RWPE2 (cell line): Measurements from ENCODE around the gene ABCA8.

Experiments
- ATAC-seq: fragments of 200-7000 bp; cut with Tn5 transposase; 3 replicates; pipeline ENCODE4 v1.9.1; 2021; ENCODE audit warnings: low read depth
- DNase-seq: peaks from one replicate; pipeline ENCODE4 v3.0.0-alpha.2; 2020; ENCODE audit warnings: low spot score
- H3K27ac ChIP-seq: fragments of 450-650 bp; 2 replicates; pipeline ENCODE4 v1.5.1; 2017; ENCODE audit warnings: mild to moderate bottlenecking; ENCODE audit not compliant: poor library complexity, severe bottlenecking
- H3K27me3 ChIP-seq: fragments of 250-450 bp; sonication (Bioruptor Pico); 2 replicates; pipeline ENCODE4 v1.5.1; 2021; ENCODE audit warnings: mild to moderate bottlenecking, moderate library complexity; ENCODE audit not compliant: insufficient read depth, poor library complexity, severe bottlenecking
- H3K36me3 ChIP-seq: fragments of 250-450 bp; sonication (Bioruptor Pico); 2 replicates; pipeline ENCODE4 v1.5.1; 2020; ENCODE audit warnings: low read depth, mild to moderate bottlenecking, moderate library complexity
- H3K4me1 ChIP-seq: fragments of 250-450 bp; sonication (Bioruptor Pico); 2 replicates; pipeline ENCODE4 v1.5.1; 2021; ENCODE audit warnings: mild to moderate bottlenecking, moderate library complexity; ENCODE audit not compliant: insufficient read depth, poor library complexity, severe bottlenecking
- H3K4me3 ChIP-seq: fragments of 250-450 bp; sonication (Bioruptor Pico); 2 replicates; pipeline ENCODE4 v1.5.1; 2021; ENCODE audit warnings: mild to moderate bottlenecking, moderate library complexity; ENCODE audit not compliant: severe bottlenecking
- H3K9me3 ChIP-seq: fragments of 250-450 bp; sonication (Bioruptor Pico); 2 replicates; pipeline ENCODE4 v1.5.1; 2021; ENCODE audit warnings: mild to moderate bottlenecking, moderate library complexity; ENCODE audit not compliant: severe bottlenecking
- CTCF ChIP-seq: fragments of 450-650 bp; IDR thresholded peaks from one replicate; pipeline ENCODE4 v1.5.1; 2017; ENCODE audit warnings: mild to moderate bottlenecking, moderate library complexity; ENCODE audit not compliant: poor library complexity, severe bottlenecking

Gene ABCA8

GRCh38 chr17:68843522-68843921 lies 111.7 kb downstream of the ABCA8 start:
- no peak for TF ChIP-seq CTCF
- ATAC-seq, result no peak
- no peaks in the 10 kb centered on the region for H3K9me3 ChIP-seq
- H3K27ac ChIP-seq, result no peak overlapping the region
- no peak overlapping the region for H3K4me3 ChIP-seq
- H3K36me3 ChIP-seq, result no peaks in the 10 kb centered on the region
- H3K4me1 ChIP-seq, result no peaks in the 10 kb centered on the region
- DNase-seq, result no peak
- H3K27me3 ChIP-seq, result no peaks in the 10 kb centered on the region

DNA sequence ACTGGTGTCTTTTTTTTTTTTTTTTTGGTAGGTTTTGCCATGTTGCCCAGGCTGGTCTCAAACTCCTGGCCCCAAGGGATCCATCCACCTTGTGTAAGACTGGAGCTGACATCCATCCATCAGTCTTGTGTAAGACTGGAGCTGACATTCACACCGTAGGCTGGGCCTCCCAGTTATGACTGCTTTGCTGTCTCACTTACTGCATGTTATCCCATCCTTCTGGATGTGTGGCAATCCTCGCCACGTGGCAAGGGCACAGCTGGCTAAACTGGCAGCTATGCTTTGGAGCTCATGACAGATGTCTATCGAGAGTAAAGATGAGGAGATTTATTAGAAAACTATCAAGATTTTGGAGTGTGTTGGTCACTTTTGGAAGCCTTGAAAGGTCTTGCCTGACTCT lies 115.1 kb downstream of the ABCA8 start:
- H3K9me3 ChIP-seq, result no peaks in the 10 kb centered on the region
- no peak overlapping the region for H3K27ac ChIP-seq
- H3K36me3 ChIP-seq, result no peaks in the 10 kb centered on the region
- TF ChIP-seq CTCF, result no peak
- peaks cover 3% of the 10 kb centered on the region for H3K4me1 ChIP-seq
- ATAC-seq, result no peak
- no peak overlapping the region for H3K4me3 ChIP-seq
- no peak for DNase-seq
- H3K27me3 ChIP-seq, result no peaks in the 10 kb centered on the region

- Histone ChIP-seq H3K9me3 (no peaks in the 10 kb centered on the region), H3K4me3 (no peak overlapping the region), H3K4me1 (peaks cover 5% of the 10 kb centered on the region), H3K27ac (no peak overlapping the region), H3K36me3 (no peaks in the 10 kb centered on the region), H3K27me3 (no peaks in the 10 kb centered on the region)
- DNase-seq, result no peak
- TF ChIP-seq CTCF, result no peak
- no peak for ATAC-seq
These were observed 120.1 kb downstream of the ABCA8 start for GRCh38 chr17:68835071-68835470.

- no peak overlapping the region for H3K4me3 ChIP-seq
- ATAC-seq, result no peak
- no peaks in the 10 kb centered on the region for H3K36me3 ChIP-seq
- H3K27ac ChIP-seq, result no peak overlapping the region
- no peak for TF ChIP-seq CTCF
- H3K9me3 ChIP-seq, result no peaks in the 10 kb centered on the region
- H3K4me1 ChIP-seq, result peaks cover 5% of the 10 kb centered on the region
- H3K27me3 ChIP-seq, result no peaks in the 10 kb centered on the region
- DNase-seq, result no peak
These were observed 120.8 kb downstream of the ABCA8 start for GRCh38 chr17:68834328-68834836.

- Histone ChIP-seq H3K27me3 (no peaks in the 10 kb centered on the region), H3K9me3 (no peaks in the 10 kb centered on the region), H3K4me3 (no peak overlapping the region), H3K27ac (no peak overlapping the region), H3K4me1 (peaks cover 5% of the 10 kb centered on the region), H3K36me3 (no peaks in the 10 kb centered on the region)
- TF ChIP-seq CTCF, result no peak
- ATAC-seq (no peak), DNase-seq (no peak)
These were observed 122.9 kb downstream of the ABCA8 start for GRCh38 chr17:68832109-68832802.
